Measurements from ENCODE around the gene EDN2.

GRCh38 chr1:41463516-41463915, 21.0 kb downstream of the EDN2 start:
- TF ChIP-seq CTCF (IDR thresholded peaks at IDR 0.05): no peak
- no peak for TF ChIP-seq POLR2AphosphoS5 (IDR thresholded peaks at IDR 0.05)

All from gastroesophageal sphincter (tissue), 3 donors.